ENCODE measurements around the gene STRADB.
"Not testable (repeated sequence)": the region's sequence is repeated elsewhere in the genome, so short reads cannot be mapped to it uniquely, and the experiment has no call there.

STRADB gene

GRCh38 chr2:201470821-201471731 is 19.5 kb downstream of the STRADB start:
- no peak for DNase-seq

DNA sequence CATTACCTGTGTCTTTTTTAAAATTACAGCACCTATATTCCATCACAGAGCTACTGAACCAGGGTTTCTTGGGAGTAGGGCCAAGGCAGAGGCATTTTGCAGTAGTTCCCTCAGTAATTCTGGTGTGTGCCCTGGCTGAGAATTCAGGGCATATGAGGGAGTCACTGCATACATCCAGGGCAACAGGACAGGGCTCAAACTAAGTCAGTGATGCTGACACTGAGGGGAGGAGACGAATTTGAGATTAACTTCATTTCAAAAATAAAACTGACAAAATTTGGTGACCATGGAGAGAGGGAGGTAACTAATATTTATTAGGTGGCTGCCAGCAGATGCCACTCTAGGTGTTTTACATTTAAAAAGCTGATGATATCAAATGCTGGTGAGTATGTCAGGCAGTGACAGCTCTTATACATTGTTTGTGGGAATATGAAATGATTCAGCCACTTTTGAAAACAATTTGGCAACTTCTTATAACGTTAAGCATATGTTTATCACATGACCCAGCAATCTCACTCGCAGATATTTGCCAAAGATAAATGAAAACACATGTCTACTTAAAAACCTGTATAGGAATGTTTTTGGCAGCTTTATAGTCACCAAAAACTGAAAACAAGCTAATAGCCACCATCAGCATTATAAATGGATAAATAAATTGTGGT is 20.3 kb downstream of the STRADB start:
- no peak for DNase-seq

- no peak for DNase-seq
These were observed 20.9 kb downstream of the STRADB start for GRCh38 chr2:201472411-201472810.

- DNase-seq: no peak
These were observed 31.0 kb downstream of the STRADB start for GRCh38 chr2:201482543-201482942.

DNA sequence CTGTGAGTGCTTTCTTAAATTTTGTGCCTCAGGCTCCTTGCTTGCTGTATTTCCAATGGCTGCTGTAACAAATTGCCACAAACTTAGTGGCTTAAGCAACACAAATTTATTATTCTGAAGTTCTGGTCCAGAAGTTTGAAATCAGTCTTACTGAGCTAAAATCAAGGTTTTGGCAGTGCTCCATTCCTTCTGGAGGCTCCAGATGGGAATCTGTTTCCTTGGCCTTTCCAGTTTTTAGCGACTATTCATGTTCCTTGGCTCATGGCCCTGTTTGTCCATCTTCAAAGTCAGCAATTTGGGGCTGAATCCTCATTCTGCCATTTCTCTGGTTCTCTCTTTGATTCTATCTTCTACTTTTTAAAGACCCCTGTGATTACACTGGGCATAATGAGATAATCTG is 31.8 kb downstream of the STRADB start:
- DNase-seq: no peak

DNA sequence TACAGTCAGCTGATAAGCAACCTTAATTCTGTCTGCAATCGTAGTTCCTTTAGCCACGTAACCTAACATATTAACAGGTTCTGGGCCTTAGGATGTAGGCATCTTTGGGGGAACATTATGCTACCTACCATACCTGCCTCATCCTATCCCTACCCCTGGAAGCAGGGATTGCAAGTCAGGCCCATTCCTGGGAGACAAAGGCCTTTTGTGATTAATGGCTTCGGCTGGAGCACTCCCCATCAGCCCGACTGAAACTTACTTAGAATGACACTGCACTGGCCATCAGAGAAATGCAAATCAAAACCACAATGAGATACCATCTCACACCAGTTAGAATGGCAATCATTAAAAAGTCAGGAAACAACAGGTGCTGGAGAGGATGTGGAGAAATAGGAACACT is 32.2 kb downstream of the STRADB start:
- DNase-seq: not testable (repeated sequence)

DNA sequence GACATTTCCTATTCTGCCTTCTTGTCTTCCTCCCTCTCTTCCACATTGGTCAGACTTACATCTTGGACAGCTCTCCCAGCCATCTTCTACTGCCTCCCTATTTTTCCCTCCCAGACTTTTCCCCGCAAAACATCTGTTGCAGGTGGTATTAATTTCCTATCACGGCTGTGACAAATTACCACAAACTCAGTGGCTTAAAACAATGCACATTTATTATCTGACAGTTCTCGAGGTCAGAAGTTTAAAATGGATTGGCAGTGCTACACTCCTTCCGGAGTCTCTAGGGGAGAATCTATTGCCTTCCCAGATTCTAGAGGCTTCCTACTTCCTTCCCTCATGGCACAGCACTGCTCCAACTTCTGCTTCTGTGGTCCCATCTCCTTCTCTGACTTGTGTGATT is 33.3 kb downstream of the STRADB start:
- DNase-seq: no peak

DNA sequence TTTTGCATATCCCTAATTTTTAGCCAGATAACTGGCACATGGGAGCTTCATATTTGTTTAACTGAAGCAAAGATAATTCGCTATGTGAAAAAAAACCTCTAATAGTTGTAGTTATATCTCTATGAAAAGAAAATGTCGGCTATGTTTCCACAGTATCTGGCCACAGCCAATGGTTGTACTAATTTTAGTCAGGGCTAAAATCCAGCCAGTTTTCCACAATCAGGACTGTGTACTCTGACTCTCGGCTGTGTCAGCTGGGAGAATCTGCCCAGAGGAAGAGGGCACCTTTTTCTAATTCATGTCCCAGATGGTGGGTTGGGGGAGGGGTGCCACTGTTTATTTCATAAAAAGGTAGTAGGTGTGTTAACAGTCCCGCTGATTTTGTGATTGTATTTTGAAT is 38.8 kb downstream of the STRADB start:
- no peak for DNase-seq

DNA sequence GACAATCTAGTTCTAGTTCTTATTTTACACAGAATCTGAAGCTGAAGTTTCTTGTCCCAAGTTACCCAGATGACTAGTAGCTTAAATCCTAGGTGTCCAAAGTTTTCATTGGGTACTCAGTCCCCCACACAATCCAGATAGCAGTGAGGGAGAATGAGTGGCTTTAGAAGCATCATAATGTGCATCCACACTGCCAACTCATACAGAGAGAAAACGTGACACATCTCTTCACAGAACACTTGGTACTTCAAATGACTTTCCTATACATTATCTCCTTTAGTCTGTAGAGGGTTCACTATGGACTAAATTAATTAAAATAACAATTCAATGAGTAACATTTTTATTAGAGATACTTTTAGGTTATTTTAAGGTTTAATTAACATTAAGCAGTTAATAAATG is 45.2 kb downstream of the STRADB start:
- no peak for DNase-seq

DNA sequence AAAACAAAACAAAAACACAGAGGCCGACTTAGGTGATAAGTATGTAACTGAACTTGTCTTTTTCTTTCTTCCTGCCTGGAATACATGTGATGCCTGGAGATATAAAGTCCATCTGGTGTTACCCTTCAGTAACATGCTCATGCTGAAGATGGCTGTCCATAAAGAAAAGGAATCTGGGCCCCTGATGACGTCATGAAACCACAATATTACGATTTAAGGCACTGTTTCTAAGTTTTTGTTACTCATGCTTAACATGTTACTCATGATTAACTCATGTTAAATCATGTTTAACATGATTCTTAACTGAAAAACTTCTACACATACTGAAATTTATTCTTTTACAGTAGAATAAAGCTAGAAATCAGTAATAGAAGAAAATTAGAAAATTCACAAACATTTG is 49.0 kb downstream of the STRADB start:
- no peak for DNase-seq

DNA sequence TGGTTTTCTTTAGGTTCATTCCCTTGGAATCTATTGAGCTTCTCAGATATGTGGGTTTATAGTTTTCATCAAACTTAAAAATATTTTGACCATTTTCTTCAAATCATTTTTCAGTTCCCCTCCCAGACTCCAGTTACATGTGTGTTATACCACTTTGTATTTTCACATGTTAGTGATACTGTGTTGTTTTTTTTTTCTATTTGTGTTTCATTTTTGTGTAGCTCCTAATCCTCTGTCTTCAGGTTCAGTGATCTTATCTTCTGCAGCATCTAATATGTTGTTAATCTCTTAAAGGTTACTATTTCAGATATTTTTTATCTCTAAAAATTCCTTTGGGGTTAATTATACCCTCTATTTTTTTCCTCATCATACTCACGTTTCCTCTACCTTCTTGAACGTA is 51.2 kb downstream of the STRADB start:
- DNase-seq: no peak

GRCh38 chr2:201507725-201508124 is 56.2 kb downstream of the STRADB start:
- DNase-seq: peak; percentile 26 to 36

DNA sequence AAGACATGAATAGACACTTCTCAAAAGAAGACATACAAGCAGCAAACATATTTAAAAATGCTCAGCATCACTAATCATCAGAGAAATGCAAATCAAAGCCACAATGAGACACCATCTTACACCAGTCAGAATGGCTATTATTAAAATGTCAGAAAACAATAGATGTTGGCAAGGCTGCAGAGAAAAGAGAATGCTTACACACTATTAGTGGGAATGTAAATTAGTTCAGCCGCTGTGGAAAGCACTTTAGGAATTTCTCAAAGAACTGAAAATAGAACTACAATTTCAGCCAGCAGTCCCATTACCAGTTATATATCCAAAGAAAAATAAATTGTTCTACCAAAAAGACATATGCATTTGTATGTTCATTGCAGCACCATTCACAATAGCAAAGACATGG is 61.7 kb downstream of the STRADB start:
- no peak for DNase-seq

DNA sequence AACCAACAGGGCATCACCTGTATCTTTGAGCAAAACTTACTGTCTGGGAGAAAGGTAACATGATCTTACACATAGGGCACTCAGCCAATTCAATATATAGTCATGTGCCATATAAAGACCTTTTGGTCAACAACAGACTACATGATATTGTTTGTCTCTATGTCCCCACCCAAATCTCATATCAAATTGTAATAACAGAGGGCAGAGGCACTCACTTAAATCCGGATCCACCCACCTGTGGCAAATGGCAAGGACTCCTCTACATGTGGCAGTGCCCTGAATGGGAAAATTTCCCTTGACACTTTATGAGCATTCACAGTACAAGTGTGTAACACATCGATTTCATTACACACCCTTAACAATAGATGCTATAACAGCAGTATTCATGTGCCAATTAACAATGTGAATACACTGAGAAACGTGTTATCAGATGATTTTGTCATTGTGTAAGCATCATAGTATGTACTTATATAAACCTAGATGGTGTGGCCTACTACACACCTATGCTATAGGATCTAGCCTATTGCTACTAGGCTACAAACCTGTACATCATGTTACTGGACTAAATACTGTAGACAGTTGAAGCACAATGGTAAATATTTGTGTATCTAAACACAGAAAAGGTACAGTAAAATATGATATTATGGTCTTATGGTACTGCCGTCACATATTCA is 64.2 kb downstream of the STRADB start:
- DNase-seq: no peak

DNA sequence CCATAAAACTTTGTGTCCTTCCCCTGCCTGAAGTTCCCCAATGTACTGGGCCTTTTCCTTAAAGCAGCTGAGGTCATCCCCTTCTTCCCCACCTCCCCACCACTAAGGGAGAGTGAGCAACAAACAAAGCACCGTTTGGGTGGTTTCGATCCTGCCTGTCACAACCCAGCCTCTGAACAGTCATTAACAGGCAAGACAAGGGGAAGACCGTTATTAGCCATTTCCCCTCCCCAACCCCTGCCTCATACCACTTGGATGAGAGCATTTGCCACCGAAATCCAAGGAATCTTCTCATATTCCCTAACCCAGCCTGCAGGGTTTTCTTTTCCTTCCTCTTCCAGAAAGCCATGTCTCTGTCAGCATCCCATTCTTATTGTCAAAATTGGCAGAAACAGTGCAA is 65.6 kb downstream of the STRADB start:
- DNase-seq: no peak

GRCh38 chr2:201520201-201520600 is 68.7 kb downstream of the STRADB start:
- no peak for DNase-seq

GRCh38 chr2:201522965-201523364 is 71.4 kb downstream of the STRADB start:
- DNase-seq: no peak

DNA sequence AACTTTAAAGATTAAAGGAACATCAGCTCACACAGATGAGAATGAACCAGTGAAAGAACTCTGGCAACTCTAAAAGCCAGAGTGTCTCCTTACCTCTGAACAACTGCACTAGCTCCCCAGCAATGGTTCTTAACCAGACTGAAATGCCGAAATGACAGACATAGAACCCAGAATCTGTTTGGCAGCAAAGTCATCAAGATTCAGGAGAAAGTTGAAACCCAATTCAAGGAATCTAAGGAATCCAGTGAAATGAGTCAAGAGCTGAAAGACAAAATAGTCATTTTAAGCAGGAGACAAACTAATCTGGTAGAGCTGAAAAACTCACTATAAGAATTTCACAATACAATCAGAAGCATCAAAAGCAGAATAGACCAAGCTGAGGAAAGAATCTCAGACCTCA is 72.0 kb downstream of the STRADB start:
- no peak for DNase-seq
